ENCODE measurements around the gene SLC44A1.

Gene SLC44A1

DNA sequence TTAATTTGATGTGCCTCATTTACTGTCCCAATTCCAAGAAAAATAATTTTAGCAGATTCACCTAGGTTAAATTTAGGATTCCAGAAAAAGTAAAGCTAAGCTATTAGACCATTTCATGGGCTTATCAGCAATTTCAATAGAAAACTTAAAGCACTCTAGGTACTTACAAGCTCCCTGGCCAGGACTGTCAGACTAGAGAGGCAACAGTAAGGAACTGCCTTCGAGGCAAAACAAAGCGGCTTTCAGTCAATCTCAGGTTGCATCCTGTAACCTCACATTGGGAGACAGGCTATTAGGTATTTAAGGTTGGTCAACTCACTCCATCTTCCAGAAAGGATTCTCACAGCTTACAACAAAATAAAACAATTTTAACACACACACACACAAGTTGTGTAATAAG is 154.7 kb downstream of the SLC44A1 start:
- Histone ChIP-seq H3K9me3 (ENCODE audit: control insufficient read depth, low read length) (no peaks in the 10 kb centered on the region), H3K4me1 (no peaks in the 10 kb centered on the region), H3K4me3 (ENCODE audit: low read depth, low read length) (no peak overlapping the region), H3K27ac (no peak overlapping the region), H2AFZ (no peak overlapping the region), H3K36me3 (ENCODE audit: control insufficient read depth, insufficient read depth, low read length) (no peaks in the 10 kb centered on the region), H3K4me2 (ENCODE audit: low read length) (no peak overlapping the region), H3K79me2 (no peaks in the 10 kb centered on the region), H3K27me3 (ENCODE audit: control insufficient read depth, insufficient read depth, low read length) (no peaks in the 10 kb centered on the region), H3K9ac (no peak overlapping the region)
- TF ChIP-seq, protein P1, sequence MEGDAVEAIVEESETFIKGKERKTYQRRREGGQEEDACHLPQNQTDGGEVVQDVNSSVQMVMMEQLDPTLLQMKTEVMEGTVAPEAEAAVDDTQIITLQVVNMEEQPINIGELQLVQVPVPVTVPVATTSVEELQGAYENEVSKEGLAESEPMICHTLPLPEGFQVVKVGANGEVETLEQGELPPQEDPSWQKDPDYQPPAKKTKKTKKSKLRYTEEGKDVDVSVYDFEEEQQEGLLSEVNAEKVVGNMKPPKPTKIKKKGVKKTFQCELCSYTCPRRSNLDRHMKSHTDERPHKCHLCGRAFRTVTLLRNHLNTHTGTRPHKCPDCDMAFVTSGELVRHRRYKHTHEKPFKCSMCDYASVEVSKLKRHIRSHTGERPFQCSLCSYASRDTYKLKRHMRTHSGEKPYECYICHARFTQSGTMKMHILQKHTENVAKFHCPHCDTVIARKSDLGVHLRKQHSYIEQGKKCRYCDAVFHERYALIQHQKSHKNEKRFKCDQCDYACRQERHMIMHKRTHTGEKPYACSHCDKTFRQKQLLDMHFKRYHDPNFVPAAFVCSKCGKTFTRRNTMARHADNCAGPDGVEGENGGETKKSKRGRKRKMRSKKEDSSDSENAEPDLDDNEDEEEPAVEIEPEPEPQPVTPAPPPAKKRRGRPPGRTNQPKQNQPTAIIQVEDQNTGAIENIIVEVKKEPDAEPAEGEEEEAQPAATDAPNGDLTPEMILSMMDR (IDR thresholded peaks at IDR 0.05), result no peak

DNA sequence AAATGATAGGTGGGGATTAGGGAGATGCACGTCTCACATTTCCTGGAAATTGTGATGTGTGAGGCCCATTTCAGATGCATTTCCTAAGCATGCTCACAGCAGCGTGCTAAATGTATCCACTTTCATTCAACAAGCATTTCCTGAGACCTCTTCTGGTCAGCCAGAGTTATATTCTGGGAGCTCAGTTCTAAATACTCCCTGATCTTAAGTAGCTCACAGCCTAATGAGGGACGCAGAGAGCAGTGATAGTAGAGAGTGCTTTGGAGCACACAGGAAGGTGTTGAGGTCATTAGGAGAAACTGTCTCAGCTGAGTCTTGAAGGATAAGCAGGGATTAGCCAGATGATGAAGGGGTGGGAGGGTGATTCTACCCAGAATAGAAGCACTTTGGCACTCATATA is 157.2 kb downstream of the SLC44A1 start:
- Histone ChIP-seq H3K9ac (no peak overlapping the region), H3K4me1 (no peaks in the 10 kb centered on the region), H3K4me3 (ENCODE audit: low read depth, low read length) (no peak overlapping the region), H3K27ac (no peak overlapping the region), H3K4me2 (ENCODE audit: low read length) (no peak overlapping the region), H3K27me3 (ENCODE audit: control insufficient read depth, insufficient read depth, low read length) (no peaks in the 10 kb centered on the region), H3K36me3 (ENCODE audit: control insufficient read depth, insufficient read depth, low read length) (no peaks in the 10 kb centered on the region), H3K9me3 (ENCODE audit: control insufficient read depth, low read length) (no peaks in the 10 kb centered on the region), H2AFZ (no peak overlapping the region), H3K79me2 (no peaks in the 10 kb centered on the region)
- TF ChIP-seq, protein P1 (IDR thresholded peaks at IDR 0.05), result no peak

DNA sequence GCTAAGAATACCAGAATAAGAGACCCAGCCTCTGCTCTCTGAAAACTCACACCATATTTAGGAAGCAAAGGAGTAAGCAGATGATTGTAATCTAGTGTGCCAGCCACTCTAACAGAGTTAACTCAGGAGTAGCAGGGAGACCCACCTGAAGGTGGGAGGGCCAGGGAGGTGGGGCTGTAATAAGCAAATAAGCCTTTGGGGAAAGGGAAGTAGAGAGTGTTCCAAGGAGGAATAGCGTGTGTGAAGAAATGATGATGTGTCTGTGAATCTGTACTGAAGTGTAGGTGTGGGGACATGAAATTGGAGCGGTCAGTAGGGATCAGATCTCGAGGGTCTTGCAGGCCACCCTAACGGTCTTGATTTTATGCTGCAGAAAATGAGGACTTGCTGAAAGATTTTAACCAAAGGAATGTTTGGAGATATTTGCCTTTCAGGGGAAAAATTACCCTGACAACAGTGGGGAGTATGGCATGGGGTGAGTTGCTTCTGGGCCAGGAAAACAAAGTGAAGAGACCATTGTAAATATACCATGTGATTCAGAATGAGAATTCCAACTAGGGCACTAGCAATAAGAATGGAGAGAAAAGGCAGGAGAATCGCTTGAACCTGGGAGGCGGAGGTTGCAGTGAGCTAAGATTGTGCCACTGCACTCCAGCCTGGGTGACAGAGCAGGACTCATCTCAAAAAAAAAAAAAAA is 159.2 kb downstream of the SLC44A1 start:
- Histone ChIP-seq H3K4me3 (ENCODE audit: low read depth, low read length) (no peak overlapping the region), H3K9me3 (ENCODE audit: control insufficient read depth, low read length) (no peaks in the 10 kb centered on the region), H2AFZ (no peak overlapping the region), H3K4me1 (no peaks in the 10 kb centered on the region), H3K9ac (no peak overlapping the region), H3K27ac (no peak overlapping the region), H3K27me3 (ENCODE audit: control insufficient read depth, insufficient read depth, low read length) (no peaks in the 10 kb centered on the region), H3K36me3 (ENCODE audit: control insufficient read depth, insufficient read depth, low read length) (no peaks in the 10 kb centered on the region), H3K4me2 (ENCODE audit: low read length) (no peak overlapping the region), H3K79me2 (no peaks in the 10 kb centered on the region)
- TF ChIP-seq, protein P1 (IDR thresholded peaks at IDR 0.05), result no peak

DNA sequence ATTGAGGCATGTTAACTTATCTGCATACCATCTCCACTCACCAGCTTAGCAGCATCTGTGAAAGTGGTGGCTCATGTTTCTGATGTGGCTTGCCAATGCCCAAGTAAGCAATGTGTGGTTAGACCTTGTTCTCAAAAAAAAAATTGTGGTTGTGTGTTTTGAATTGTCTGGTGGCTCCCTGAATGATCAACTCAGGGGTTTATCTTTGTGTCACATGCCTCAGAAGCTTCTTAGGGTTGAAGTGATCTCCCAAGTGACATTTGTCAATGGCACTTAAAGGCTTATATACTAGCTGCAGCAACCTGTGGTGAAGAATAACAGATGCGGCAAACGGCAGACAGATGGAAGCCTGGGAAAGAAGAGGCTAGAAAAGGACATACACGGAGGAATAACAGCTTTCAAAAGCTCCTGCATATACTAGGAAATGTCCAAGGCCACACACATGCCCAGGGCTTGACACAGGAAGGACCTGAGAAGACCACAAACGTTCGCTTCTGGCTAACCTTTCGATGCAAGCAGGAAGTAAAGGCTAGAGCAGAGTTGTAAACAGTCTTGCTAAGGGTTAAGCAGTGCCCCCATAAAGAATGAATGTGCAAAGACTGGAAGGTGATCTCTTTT is 161.2 kb downstream of the SLC44A1 start:
- peak overlapping the region; percentile 42 for H3K4me2 ChIP-seq (ENCODE audit: low read length)
- TF ChIP-seq, protein P1 (IDR thresholded peaks at IDR 0.05), result no peak
- no peaks in the 10 kb centered on the region for H3K79me2 ChIP-seq
- no peak overlapping the region for H3K27ac ChIP-seq
- H3K36me3 ChIP-seq (ENCODE audit: control insufficient read depth, insufficient read depth, low read length), result no peaks in the 10 kb centered on the region
- H3K9me3 ChIP-seq (ENCODE audit: control insufficient read depth, low read length), result no peaks in the 10 kb centered on the region
- no peaks in the 10 kb centered on the region for H3K4me1 ChIP-seq
- no peak overlapping the region for H3K4me3 ChIP-seq (ENCODE audit: low read depth, low read length)
- H3K9ac ChIP-seq, result no peak overlapping the region
- H2AFZ ChIP-seq, result no peak overlapping the region
- no peaks in the 10 kb centered on the region for H3K27me3 ChIP-seq (ENCODE audit: control insufficient read depth, insufficient read depth, low read length)

DNA sequence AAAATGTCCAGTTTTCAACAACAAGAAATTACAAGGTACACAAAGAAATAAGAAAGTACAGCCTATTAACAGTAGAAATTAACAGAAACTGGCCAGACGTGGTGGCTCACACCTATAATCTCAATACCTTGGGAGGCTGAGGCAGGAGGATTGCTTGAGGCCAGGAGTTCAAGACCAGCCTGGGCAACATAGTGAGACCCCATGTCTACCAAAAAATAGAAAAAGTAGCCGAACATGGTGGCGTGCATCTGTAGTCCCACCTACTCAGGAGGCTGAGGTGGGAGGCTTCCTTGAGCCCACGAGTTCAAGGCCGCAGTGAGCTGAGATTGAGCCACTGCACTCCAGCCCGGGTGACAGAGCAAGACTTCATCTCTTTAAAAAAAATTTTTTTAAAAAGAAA is 161.9 kb downstream of the SLC44A1 start:
- Histone ChIP-seq H3K27me3 (ENCODE audit: control insufficient read depth, insufficient read depth, low read length) (no peaks in the 10 kb centered on the region), H3K4me3 (ENCODE audit: low read depth, low read length) (no peak overlapping the region), H3K27ac (no peak overlapping the region), H3K9ac (no peak overlapping the region), H3K4me2 (ENCODE audit: low read length) (no peak overlapping the region), H3K79me2 (no peaks in the 10 kb centered on the region), H2AFZ (no peak overlapping the region), H3K9me3 (ENCODE audit: control insufficient read depth, low read length) (peaks cover 2% of the 10 kb centered on the region), H3K4me1 (no peaks in the 10 kb centered on the region), H3K36me3 (ENCODE audit: control insufficient read depth, insufficient read depth, low read length) (no peaks in the 10 kb centered on the region)
- TF ChIP-seq, protein P1 (IDR thresholded peaks at IDR 0.05), result no peak

Measured in parathyroid adenoma (tissue), 2 donors.